ENCODE results near the gene CDKN1B.

CDKN1B gene

DNA sequence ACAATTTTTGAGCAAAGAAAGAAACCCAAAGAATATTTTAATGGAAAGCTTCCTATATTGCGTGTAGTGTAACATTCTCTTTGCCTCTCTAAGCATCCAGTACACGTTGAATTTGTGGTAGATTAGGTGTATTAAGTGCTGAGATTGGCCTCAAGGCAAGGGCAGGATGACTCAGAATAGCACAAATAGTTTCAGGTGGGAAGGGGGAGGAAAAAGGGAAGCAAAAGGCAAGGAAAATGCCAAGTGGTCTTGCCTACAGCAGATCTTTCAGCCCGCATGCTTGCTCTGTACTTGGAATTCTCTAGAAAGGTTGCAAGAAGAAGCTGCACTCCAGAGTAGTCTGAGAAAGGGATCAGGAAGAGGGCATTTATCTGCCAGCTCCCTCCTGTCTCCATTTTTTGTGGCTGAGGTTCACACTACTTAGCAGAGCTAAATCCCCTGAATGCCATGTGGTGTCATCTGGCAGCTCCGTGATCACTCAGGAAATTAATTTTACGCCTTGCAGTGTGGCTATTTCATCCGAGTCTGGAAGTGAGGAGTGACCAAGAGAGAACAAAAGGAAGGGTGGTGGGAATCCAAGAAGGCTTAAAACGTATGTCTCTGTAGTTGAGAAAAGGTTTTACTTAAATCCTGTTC lies 28.5 kb downstream of the CDKN1B start:
- H3K4me3 ChIP-seq (replicated peaks; ENCODE audit: low read depth, low read length), result no peak overlapping the region
- no peak for DNase-seq (ENCODE audit: extremely low read depth, low read depth)
- TF ChIP-seq CTCF (IDR thresholded peaks at IDR 0.05; ENCODE audit: low read depth, low read length, missing control alignments), result no peak

DNA sequence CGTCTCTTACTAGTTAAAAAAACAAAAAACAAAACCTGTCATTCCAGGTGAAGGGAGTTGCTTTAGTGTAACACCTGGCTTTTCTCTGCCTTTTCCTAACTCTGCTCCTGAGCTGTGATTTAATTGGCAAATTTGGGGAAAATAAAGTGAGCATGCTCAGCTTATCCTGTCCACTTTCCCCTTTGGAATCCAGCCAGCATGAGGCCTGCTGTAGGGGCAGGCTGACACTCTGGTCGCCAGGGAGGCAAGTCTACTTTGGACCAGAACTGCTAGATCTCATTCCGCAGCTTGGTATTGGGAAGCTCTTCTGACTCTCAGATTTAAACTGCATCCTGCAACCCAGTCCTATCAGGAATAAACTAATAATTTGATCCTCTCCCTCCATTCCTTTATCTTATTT lies 30.1 kb downstream of the CDKN1B start:
- no peak overlapping the region for H3K4me3 ChIP-seq (replicated peaks; ENCODE audit: low read depth, low read length)
- DNase-seq (ENCODE audit: extremely low read depth, low read depth), result no peak
- TF ChIP-seq CTCF (IDR thresholded peaks at IDR 0.05; ENCODE audit: low read depth, low read length, missing control alignments), result no peak

DNA sequence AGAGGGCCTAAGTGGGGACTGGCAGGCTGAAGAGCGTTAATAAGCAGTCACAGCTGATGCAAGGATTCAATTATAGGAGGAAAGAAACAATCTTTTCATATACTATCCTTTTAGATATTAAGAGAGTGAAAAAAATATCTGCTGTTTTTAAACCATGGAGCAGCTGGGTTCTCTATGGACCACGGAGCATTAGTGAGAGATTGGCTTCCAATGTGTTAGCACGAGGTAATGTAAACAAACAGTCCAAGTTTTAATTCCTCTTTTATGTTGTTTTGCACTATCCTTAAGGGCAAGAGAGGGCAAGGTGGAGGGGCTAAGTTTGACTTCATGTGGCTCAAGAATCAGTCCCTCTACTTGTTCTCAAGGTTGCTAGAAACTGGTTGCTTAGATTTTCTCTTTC lies 30.9 kb downstream of the CDKN1B start:
- H3K4me3 ChIP-seq (replicated peaks; ENCODE audit: low read depth, low read length), result no peak overlapping the region
- no peak for DNase-seq (ENCODE audit: extremely low read depth, low read depth)
- TF ChIP-seq CTCF (IDR thresholded peaks at IDR 0.05; ENCODE audit: low read depth, low read length, missing control alignments), result no peak

DNA sequence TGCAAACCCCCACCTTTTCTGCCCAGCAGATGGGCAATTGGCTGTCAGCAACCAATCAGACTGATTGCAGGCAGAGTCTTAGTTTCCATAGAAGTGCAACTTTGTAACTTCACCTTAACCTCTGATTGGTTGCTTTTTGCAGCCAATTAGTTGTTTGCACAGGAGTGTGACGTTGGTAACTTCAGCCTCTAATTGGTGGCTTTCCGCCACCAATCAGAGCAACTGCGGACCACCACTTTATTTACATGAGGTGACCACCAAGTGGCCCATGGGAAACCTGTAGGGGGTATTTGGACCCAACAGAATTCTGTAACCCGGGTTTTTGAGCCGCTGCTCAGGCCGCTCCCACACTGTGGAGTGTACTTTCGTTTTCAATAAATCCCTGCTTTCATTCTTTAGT lies 32.3 kb downstream of the CDKN1B start:
- H3K4me3 ChIP-seq (replicated peaks; ENCODE audit: low read depth, low read length), result no peak overlapping the region
- no peak for DNase-seq (ENCODE audit: extremely low read depth, low read depth)
- TF ChIP-seq CTCF (IDR thresholded peaks at IDR 0.05; ENCODE audit: low read depth, low read length, missing control alignments), result no peak

- no peak overlapping the region for H3K4me3 ChIP-seq (replicated peaks; ENCODE audit: low read depth, low read length)
- no peak for DNase-seq (ENCODE audit: extremely low read depth, low read depth)
- no peak for TF ChIP-seq CTCF (IDR thresholded peaks at IDR 0.05; ENCODE audit: low read depth, low read length, missing control alignments)
Observed at GRCh38 chr12:12755923-12756322, 38.8 kb downstream of the CDKN1B start.

- H3K4me3 ChIP-seq (replicated peaks; ENCODE audit: low read depth, low read length), result no peak overlapping the region
- TF ChIP-seq CTCF (IDR thresholded peaks at IDR 0.05; ENCODE audit: low read depth, low read length, missing control alignments), result no peak
- DNase-seq (ENCODE audit: extremely low read depth, low read depth), result no peak
Observed at GRCh38 chr12:12757121-12757520, 40.0 kb downstream of the CDKN1B start.
